Limb (tissue), 2 donors: ENCODE data around the gene FAF1.

Experiments
- DNase-seq, 2 donors: peaks; one replicate each; pipeline ENCODE4 v3.0.0-alpha.2; 2016; ENCODE audit errors: extremely low spot score in 2 of 2

Gene FAF1

GRCh38 chr1:50978144-50978851 lies 18.2 kb upstream of the FAF1 start:
- peak in 1 of 2 donors; percentile 63 for DNase-seq

GRCh38 chr1:50977575-50978143 lies 17.6 kb upstream of the FAF1 start:
- DNase-seq = peak in 1 of 2 donors; percentile 47

DNA sequence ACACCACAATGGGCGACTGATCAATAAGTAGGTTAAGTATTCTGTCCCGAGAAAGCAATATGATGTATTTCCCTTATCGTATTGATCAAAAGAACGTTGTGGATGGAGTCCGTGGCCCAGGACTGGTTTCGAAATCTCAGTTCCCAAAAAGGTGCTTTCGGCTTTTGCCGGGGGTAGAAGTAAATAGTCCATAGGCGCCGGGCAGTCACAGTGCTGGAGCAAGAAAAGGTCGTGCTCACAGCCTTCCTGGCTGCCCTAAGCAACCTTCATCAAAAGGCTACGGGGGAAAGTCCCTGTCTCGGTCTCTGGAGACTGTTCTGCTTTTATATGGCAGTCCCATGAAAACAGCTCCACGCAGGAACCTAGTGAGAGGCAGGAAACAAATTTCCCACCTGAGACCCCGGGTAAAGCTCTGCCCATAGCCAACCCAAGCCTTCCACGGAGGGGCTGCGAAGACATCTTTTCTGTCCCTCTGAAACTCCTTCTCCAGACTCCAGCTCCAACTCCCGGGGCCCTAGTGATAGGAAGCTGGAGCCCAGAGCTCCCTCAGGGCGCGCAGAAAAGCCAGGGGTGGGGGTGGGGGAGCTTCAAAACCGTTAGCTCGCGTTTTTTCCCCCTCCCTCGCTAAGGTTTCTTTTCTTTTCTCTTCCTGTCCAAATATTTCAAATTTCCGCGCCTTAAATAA lies 17.0 kb upstream of the FAF1 start:
- DNase-seq = peak in 1 of 2 donors; percentile 42

- peak in 1 of 2 donors; percentile 34 for DNase-seq
These were observed 16.2 kb upstream of the FAF1 start for GRCh38 chr1:50976111-50976889.

DNA sequence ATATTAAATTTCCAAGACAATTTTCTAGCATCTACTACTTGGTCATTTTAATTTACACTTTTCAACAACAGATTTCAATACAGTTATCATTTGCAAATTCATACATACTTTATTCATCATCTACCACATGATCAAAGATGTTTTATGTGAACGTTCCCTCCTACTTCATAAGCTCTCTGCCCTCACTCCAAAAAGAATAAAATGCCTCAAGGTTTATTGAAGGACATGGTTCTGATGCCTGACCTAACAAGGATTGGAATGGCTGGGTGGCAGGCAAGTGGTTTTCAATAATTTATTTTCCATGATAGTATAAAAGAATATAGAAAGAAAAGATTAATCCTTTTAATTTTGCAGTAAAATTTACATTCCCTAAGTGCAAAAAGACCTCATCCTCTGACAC lies 15.4 kb upstream of the FAF1 start:
- DNase-seq = no peak

GRCh38 chr1:50974618-50974935 lies 14.5 kb upstream of the FAF1 start:
- DNase-seq = no peak

DNA sequence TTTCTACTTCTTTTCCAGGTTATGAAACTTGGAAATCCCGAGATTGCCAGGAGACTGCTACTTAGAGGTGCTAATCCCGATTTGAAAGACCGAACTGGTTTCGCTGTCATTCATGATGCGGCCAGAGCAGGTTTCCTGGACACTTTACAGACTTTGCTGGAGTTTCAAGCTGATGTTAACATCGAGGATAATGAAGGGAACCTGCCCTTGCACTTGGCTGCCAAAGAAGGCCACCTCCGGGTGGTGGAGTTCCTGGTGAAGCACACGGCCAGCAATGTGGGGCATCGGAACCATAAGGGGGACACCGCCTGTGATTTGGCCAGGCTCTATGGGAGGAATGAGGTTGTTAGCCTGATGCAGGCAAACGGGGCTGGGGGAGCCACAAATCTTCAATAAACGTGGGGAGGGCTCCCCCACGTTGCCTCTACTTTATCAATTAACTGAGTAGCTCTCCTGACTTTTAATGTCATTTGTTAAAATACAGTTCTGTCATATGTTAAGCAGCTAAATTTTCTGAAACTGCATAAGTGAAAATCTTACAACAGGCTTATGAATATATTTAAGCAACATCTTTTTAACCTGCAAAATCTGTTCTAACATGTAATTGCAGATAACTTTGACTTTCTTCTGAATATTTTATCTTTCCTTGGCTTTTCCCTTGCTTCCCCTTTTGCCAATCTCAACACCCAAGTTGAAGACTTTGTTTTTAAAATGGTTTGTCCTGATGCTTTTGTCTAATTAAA lies 14.0 kb upstream of the FAF1 start:
- DNase-seq = peak in 1 of 2 donors; percentile 29

DNA sequence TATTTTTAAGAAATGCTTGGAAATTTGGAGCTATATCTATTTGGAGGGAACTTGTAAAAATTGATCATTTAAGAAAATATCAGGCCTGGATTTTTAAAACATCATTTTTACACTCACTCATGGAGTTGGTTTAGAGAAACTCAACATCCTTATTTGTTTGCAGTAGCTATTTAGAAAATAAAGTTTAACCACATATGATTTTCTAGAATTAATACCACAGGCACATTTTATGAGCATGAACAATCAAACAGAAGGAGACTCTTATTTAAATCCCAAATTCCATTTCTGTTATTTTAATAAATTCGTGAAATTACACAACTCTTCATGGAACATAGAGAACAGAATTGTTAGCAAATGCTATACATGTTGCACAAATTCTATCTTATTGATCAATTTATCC lies 13.2 kb upstream of the FAF1 start:
- no peak for DNase-seq

DNA sequence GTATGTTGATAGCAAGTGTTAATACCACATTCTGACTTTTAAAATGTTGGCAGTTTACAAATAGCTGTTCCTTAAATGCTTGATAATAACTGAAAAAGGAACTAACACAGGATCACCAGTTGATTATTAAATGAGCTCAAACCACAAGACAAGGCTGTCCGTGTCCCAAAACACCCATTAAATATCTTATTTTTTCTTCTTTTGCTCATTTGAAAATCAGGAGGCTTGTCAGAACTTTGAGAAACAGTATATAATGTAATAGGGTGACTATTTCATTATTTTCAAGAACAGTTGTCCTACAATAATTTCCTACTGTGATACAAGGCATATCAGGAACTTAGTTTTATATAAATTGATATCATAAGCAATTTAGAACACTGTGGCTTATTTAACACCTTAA lies 12.7 kb upstream of the FAF1 start:
- no peak for DNase-seq

GRCh38 chr1:50971748-50972305 lies 11.8 kb upstream of the FAF1 start:
- DNase-seq = no peak

DNA sequence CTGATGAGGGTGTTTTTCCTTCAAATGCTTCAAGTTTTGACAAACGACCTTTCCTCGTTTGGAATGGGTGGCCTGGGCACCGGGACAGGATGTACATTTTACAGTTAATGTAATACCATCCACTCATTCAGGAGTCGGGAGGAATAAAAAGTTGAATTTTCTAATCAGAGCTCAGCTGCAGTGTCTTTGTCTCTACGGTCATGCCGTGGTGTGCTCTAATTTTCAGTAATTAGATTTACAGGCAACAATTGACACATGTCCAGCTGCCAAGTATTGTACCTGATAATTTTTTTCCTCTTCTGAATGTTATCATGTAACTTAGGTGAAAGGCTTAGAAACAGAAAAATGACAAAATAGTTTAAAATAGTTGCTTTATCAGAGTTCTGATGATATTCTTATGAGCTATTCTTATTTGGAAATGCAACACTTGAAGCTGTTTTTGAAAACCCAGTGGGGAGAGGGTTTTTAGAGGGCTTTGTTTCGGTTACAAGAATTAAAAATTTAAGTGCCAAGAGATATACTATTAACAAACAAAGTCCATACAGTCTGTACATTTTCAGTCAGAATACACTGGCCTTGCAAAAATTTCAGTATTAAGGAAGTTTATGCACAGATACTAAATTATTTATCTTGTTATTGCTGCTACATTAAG lies 11.0 kb upstream of the FAF1 start:
- DNase-seq = peak in 1 of 2 donors; percentile 31

DNA sequence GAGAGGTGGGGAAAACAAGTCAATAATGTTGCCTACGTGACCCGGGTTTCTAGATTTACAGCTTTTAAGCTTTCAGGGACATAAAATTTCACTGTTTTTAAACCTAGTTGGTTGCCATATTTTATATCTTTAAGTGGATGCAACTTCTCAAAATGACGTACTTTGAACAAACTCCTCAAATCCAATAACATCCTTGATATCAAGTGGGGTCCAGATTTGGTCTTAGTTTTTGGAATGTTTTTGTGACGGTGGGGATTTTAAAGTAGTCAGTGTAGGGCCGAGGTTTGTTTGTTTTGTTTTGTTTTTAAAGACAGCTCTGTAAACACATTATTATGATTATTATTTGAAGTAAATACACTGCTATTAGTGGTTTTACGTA lies 10.4 kb upstream of the FAF1 start:
- no peak for DNase-seq

DNA sequence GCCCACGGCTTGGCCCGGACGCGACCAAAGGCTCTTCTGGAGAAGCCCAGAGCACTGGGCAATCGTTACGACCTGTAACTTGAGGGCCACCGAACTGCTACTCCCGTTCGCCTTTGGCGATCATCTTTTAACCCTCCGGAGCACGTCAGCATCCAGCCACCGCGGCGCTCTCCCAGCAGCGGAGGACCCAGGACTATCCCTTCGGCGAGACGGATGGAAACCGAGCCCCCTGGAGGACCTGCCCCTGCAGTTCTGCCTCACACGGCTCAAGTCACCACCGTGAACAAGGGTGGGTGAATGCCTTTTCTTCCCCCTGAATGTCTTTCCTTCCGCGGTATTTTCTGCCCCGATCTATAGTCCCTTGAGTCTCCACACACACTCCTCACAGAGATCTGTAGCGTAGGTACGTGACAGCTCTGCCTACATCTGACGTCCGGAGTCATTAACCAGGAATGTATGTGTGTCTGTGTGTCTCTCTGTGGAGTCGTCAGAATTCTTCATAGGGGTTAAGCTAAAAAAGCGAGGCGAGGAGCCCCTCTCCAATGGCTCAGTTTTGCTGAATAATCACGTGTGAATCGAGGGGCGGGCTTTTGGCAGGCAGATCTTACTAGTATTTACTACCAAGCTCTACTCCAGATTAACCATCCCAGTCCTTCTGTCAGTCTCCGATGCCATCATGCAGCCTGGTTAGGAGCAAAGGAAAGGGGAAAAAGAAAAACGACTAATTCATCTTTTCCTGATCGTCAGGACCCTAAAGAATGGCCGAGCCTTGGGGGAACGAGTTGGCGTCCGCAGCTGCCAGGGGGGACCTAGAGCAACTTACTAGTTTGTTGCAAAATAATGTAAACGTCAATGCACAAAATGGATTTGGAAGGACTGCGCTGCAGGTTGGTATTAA lies 9.8 kb upstream of the FAF1 start, which contains the start of gene CDKN2C:
CDKN2C (plus strand) TSS at position 635 of the 898 bp plus-strand sequence; CDS start at position 759, 124 bp downstream.
- DNase-seq = peak; percentile 45 to 65

- peak in 1 of 2 donors; percentile 60 for DNase-seq
These were observed 8.9 kb upstream of the FAF1 start for GRCh38 chr1:50968821-50969610.

DNA sequence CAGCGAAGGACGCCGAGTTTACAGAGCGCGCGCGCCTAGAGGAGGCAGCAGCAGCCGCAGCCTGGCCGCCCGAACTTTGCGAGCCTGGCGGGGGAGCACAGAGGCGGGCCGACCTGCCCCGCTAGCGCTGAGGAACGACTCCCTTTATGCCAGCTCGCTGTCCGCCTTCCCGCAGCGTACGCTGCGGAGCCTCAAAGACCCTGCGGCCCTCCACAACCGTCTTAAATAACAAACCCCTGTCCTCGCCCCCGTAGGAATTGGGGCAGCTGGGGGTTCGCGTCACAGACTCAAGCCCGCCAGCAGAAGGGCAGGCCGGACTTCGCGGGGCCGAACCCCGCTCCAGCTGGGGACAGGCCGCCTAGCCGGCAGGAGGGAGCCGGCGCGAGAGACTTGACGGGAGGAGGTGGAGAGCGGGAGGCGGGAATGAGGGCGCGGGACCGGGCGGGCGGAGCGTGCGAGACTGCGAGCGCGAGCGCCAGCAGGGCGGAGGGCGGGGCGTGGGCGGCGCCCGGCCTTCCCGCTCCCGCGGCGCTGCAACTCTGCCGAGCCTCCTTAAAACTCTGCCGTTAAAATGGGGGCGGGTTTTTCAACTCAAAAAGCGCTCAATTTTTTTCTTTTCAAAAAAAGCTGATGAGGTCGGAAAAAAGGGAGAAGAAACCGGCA lies 8.2 kb upstream of the FAF1 start:
- DNase-seq = peak; percentile 89 to 93

DNA sequence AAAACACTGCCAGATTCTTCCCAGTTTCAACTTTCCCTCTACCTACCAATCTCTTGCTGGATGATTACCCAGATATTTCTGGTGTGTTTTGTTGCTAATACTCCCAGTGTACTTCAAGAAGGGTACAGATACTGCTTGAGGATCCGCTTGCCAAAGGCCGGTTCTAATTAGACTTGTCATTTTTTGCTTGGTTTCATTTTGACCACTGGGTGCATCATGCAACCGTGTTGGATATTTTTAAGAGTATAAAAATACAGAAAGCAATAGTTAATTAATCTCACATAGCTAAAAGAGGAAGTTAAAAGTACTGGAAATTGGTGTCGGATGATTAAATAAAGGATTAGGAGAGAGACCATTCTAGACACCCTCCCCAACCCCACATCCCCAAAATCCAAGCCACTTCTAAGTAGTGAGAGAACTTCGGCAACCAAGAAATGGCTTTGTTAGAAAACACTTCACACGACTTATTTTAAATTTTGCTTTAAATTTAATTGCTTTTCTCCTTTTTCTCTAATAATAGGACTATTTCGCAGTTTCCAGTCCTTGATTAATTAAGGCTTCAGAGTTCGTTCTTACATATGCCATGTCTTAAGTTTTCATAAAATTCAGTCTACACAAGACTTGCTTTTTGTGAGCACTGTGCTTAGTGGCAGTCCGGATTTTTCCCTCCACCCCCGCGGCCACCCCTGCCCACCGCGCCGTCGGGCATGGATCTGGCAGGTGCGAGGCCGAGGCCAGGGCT lies 7.5 kb upstream of the FAF1 start:
- DNase-seq = no peak

- DNase-seq = no peak
These were observed 6.9 kb upstream of the FAF1 start for GRCh38 chr1:50966991-50967390.
